Endothelial cell of umbilical vein (primary cell): ENCODE results near the gene ZP1.

Experiments used
- EZH2 ChIP-seq: IDR thresholded peaks from 2 replicates; pipeline ENCODE4 v1.6.1; 2012; ENCODE audit warnings: borderline replicate concordance, low read depth, mild to moderate bottlenecking, moderate library complexity, low read length, inconsistent platforms; ENCODE audit not compliant: severe bottlenecking
- FOS ChIP-seq: IDR thresholded peaks from 2 replicates; pipeline ENCODE4 v1.6.1; 2011; ENCODE audit warnings: mild to moderate bottlenecking, low read length, moderate library complexity, borderline replicate concordance; ENCODE audit not compliant: insufficient read depth
- GATA2 ChIP-seq: IDR thresholded peaks from 2 replicates; pipeline ENCODE4 v1.7.0; 2011; ENCODE audit warnings: low read depth, mild to moderate bottlenecking, moderate library complexity, mixed read lengths, low read length; ENCODE audit not compliant: insufficient read length, insufficient read depth
- JUN ChIP-seq: IDR thresholded peaks from 2 replicates; pipeline ENCODE4 v1.6.1; 2011; ENCODE audit warnings: borderline replicate concordance, low read depth; ENCODE audit not compliant: insufficient read length, insufficient read depth
- MYC ChIP-seq: IDR thresholded peaks from one replicate; pipeline ENCODE4 v1.6.1; 2011; ENCODE audit warnings: mild to moderate bottlenecking, low read depth, low read length
- POLR2A ChIP-seq: IDR thresholded peaks from 2 replicates; pipeline ENCODE4 v1.6.1; 2012; ENCODE audit warnings: low read depth, mild to moderate bottlenecking, control low read depth, low read length
- POLR2AphosphoS5 ChIP-seq: IDR thresholded peaks from 2 replicates; pipeline ENCODE4 v1.6.1; 2012; ENCODE audit warnings: low read depth, mild to moderate bottlenecking, control low read depth, low read length, moderate library complexity; ENCODE audit not compliant: insufficient read depth
- TF ChIP-seq, protein P1 (sequence below), 2 donors: IDR thresholded peaks; 1 replicate in 1 of 2; 2 replicates in 1 of 2; pipeline ENCODE4 v1.5.1; 2011; ENCODE audit warnings: low read length in 2 of 2, mild to moderate bottlenecking in 2 of 2, moderate library complexity in 2 of 2, control low read depth in 1 of 2, inconsistent platforms in 1 of 2, low read depth in 1 of 2; ENCODE audit not compliant: insufficient read depth in 1 of 2; ENCODE audit errors: extremely low read depth in 1 of 2
- TF ChIP-seq, protein P2 (sequence below): IDR thresholded peaks from 2 replicates; pipeline ENCODE4 v1.6.1; 2011; ENCODE audit not compliant: insufficient read depth, insufficient read length

DNA sequence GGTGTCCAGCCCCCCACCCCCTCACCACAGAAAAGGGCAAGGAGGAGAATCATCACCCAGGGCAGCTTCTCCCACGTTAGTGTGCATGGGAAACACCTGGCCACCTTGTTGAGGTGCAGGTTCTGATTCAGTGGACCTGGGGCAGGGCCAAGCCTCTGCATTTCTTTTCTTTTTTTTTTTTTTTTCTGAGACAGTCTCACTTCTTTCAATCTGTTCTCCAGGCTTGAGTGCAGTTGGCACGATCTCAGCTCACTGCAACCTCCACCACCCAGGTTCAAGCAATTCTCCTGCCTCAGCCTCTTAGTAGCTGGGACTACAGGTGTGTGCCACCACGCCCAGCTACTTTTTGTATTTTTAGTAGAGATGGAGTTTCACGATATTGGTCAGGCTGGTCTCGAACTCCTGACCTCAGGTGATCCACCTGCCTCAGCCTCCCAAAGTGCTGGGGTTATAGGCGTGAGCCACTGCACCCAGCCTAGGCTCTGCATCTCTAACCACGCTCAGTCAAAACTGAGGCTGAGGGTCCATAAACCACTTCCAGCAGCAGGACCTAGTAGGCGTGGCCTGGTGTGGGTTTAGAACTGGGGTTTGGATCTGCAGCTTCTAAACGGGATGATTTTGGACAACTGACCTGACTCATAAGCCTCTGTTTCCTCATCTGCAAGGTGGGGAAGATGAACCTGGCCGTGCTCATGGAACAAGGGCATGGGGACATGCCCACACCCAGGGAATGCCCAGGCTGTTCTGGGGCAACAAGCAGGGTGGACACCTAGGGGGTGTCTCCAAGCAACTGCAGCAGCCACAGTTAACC is 734 bp downstream of the ZP1 start:
- TF ChIP-seq, protein P1, sequence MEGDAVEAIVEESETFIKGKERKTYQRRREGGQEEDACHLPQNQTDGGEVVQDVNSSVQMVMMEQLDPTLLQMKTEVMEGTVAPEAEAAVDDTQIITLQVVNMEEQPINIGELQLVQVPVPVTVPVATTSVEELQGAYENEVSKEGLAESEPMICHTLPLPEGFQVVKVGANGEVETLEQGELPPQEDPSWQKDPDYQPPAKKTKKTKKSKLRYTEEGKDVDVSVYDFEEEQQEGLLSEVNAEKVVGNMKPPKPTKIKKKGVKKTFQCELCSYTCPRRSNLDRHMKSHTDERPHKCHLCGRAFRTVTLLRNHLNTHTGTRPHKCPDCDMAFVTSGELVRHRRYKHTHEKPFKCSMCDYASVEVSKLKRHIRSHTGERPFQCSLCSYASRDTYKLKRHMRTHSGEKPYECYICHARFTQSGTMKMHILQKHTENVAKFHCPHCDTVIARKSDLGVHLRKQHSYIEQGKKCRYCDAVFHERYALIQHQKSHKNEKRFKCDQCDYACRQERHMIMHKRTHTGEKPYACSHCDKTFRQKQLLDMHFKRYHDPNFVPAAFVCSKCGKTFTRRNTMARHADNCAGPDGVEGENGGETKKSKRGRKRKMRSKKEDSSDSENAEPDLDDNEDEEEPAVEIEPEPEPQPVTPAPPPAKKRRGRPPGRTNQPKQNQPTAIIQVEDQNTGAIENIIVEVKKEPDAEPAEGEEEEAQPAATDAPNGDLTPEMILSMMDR (IDR thresholded peaks at IDR 0.05; ENCODE audit: extremely low read depth in 1 of 2, insufficient read depth in 1 of 2, low read depth in 1 of 2, low read length in 2 of 2), result no peak
- TF ChIP-seq POLR2A (no peak), POLR2AphosphoS5 (no peak), EZH2 (no peak), JUN (no peak), GATA2 (no peak), FOS (no peak), MYC (no peak)
- TF ChIP-seq, protein P2, sequence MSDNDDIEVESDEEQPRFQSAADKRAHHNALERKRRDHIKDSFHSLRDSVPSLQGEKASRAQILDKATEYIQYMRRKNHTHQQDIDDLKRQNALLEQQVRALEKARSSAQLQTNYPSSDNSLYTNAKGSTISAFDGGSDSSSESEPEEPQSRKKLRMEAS, result no peak
